A549 treated with RU486 at 1 μM for 4 hours (cell line): ENCODE results near the gene MRGPRF. TPM values are rescaled to one million over a fixed set of nuclear protein-coding genes. Genes with fewer than 3 reads are reported as not detected.

ENCODE experiments used
- total RNA-seq: library from RNA; stranded (reverse); fragments of 200-300 nt; extraction: Qiagen RNA extraction; gene quantifications from 5 replicates; pipeline ENCODE4 v1.2.3, GENCODE V29; 2022; ENCODE audit warnings: low read depth

Gene MRGPRF, protein sequence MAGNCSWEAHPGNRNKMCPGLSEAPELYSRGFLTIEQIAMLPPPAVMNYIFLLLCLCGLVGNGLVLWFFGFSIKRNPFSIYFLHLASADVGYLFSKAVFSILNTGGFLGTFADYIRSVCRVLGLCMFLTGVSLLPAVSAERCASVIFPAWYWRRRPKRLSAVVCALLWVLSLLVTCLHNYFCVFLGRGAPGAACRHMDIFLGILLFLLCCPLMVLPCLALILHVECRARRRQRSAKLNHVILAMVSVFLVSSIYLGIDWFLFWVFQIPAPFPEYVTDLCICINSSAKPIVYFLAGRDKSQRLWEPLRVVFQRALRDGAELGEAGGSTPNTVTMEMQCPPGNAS
- 0.08 to 0.18 TPM (median 0.14 TPM) in 4 of 5 replicates, not detected in the other for total RNA-seq

DNA sequence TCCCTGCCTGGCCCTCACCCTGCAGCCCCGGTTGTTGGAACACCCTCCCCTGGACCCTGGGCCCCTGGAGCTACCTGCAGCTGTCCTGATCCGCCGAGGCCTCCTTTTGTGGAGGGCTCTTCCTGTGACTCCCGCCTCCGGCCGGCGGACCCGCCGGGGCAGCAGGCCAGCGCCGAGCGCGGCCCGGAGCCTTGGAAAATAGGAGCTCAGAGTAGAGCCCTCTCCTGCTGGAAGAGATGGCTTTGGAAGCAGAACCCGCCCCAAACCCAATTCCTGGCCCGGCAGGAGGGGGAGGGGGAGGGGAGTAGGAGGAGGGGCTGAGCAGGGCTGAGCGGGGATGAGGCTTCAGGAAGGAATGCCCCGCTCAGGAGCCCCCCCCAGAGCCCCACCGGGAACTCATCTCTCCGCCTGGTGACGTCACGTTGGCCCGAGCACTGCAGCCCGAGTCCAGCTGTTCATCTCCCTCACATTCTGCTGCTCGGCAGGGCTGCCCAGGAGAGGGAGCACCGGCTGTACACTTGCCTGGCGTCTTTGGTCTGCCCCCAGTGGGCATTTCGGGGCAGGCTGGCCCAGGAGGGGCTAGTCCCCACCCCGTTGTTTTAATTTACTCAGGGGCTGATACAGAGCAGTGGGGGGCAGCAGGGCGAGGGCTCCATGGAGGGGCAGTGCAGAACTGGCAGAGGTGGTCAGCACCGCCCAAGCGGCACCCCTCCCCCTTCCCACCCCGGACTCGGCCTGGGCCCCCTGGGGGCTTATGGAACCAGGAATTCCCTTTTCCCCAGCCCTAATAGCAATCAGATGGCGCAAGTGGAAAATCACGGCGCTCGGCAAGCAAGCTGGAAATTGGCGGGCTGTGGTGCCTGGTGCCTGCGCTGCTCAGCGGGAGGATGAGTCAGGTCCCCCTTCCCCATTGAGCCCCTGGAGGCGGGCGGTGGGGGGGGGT lies at the start of gene MRGPRF:
MRGPRF (minus strand) TSS at position 238 of the 943 bp plus-strand sequence. CDS start 3,345 bp downstream, outside the sequence.

DNA sequence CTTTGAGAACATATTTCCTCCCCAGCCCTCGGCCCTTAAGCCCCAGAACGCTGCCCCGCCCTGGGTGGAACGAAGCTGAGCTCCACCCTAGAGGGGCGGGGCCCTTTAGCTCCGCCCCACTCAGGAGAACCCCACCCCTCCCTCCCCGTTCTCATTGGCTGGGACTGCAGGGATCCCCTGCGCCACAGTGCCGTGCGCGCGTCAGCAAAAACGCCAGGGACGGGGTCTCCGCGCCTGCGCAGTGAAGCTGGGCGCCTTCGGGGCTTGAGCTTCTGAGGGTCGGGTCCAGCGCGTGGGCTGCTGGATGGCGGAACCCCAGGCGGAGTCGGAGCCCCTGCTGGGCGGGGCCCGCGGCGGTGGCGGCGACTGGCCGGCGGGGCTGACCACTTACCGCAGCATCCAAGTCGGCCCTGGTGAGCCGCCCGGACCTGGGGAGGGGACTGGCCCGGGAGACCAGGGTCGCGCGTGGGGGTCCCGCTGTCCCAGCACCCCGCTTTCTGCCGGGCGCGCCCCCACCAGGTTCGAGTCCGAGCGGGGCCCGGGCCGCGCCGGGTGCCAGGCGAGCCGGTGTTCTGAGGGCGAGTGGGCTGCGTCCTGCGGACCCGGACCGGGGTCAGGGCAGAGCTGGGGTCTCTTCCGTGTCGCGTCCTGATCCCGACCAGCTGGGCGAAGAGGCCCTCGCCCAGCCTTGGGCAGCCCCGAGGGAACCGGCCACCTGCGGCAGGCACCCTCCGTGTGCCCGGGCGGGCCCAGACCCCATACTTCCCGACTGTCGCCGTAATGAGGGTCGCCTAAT lies 35.8 kb upstream of the MRGPRF start, which contains the start of gene TPCN2:
TPCN2 (plus strand) TSS at position 239 of the 796 bp plus-strand sequence; CDS start at position 305, 66 bp downstream.

DNA sequence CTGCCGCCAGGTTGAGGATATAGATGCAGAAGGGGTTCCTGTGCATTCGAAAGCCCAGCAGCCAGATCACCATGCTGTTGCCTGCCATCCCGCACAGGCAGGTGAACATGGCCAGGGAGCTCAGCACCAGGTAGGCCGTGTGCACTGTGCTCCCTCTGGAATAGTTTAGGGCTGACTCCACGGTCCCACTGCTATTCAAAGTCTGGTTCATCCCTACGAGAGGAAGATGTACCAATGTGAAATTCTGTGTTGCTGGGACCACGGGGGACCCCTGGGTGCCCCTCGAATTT lies 32.3 kb downstream of the MRGPRF start, which contains the start of gene MRGPRD:
MRGPRD (minus strand) TSS at position 211 of the 290 bp plus-strand sequence; CDS start at position 211, 0 bp downstream.

Other genes with a start within 250 kb of the MRGPRF start
- 34.6 to 42.8 TPM (median 39.2 TPM) in 5 replicates for gene CPT1A, start 171.3 kb downstream of the MRGPRF start, total RNA-seq
- gene MRPL21, start 109.4 kb downstream of the MRGPRF start, total RNA-seq: 129 to 159 TPM (median 139 TPM) in 5 replicates
- gene IGHMBP2, start 109.4 kb downstream of the MRGPRF start, total RNA-seq: 12.5 to 16.6 TPM (median 15.3 TPM) in 5 replicates
- not detected in 5 replicates for gene MRGPRD, start 32.3 kb downstream of the MRGPRF start, total RNA-seq
- 9.1 to 13.9 TPM (median 12.4 TPM) in 5 replicates for gene TPCN2, start 35.7 kb upstream of the MRGPRF start, total RNA-seq
- 0.06 TPM in 1 of 5 replicates, not detected in the others for gene SMIM38, start 142.7 kb upstream of the MRGPRF start, total RNA-seq